Breast epithelium (tissue), 4 donors: Measurements from ENCODE around the gene ZNF341. TPM values are rescaled to one million over a fixed set of nuclear protein-coding genes. Genes with fewer than 3 reads are reported as not detected.

Source experiments
- DNase-seq, 2 donors: peaks; one replicate each; pipeline ENCODE4 v3.0.0-alpha.2; 2019; ENCODE audit warnings: low spot score in 2 of 2
- H3K27ac ChIP-seq, 2 donors: fragments of 200-600 bp; sonication (generic) in 1 of 2; one replicate each; pipeline ENCODE4 v1.5.1; 2016 to 2019; ENCODE audit warnings: mild to moderate bottlenecking in 1 of 2
- H3K27me3 ChIP-seq, 2 donors: fragments of 200-600 bp; sonication (generic) in 1 of 2; one replicate each; pipeline versions ENCODE4 v1.5.1 to v1.6.0; 2017 to 2019; ENCODE audit warnings: control low read depth in 1 of 2, mild to moderate bottlenecking in 1 of 2
- H3K36me3 ChIP-seq: fragments of 200-600 bp; one replicate; pipeline ENCODE4 v1.5.1; 2019
- H3K4me1 ChIP-seq, 2 donors: fragments of 200-600 bp; sonication (generic); one replicate each; pipeline ENCODE4 v1.5.1; 2016 to 2019; ENCODE audit warnings: control low read depth in 1 of 2
- H3K4me3 ChIP-seq, 3 donors: fragments of 200-600 bp; sonication (generic); 1 replicate in 2 of 3; 2 replicates in 1 of 3; pipeline ENCODE4 v1.5.1; 2016 to 2019; ENCODE audit warnings: mild to moderate bottlenecking in 3 of 3, moderate library complexity in 2 of 3
- H3K9me3 ChIP-seq, 2 donors: fragments of 200-600 bp; sonication (generic) in 1 of 2; one replicate each; pipeline ENCODE4 v1.5.1; 2016 to 2019; ENCODE audit warnings: control low read depth in 1 of 2
- CTCF ChIP-seq, 3 donors: fragments of 450-650 bp; IDR thresholded peaks; one replicate each; pipeline ENCODE4 v1.5.1; 2016 to 2017; ENCODE audit warnings: antibody characterized with exemption in 3 of 3, mild to moderate bottlenecking in 3 of 3, moderate library complexity in 3 of 3
- POLR2A ChIP-seq: fragments of 450-650 bp; IDR thresholded peaks from one replicate; pipeline ENCODE4 v1.6.1; 2016; ENCODE audit warnings: antibody characterized with exemption, mild to moderate bottlenecking, moderate library complexity
- POLR2AphosphoS5 ChIP-seq, 3 donors: sonication (generic); formaldehyde crosslinking; IDR thresholded peaks; one replicate each; pipeline ENCODE4 v1.6.1; 2017; ENCODE audit warnings: antibody characterized with exemption in 3 of 3
- intact Hi-C: fragments of 100-400 bp; cut with DNase I; formaldehyde crosslinking; loops from one replicate; pipeline ENCODE4 v1.15.1; 2023; ENCODE audit warnings: low total_unique reads
- total RNA-seq, 3 donors: library from RNA; depleted of rRNA; stranded (reverse); fragments of >200 nt; gene quantifications; one replicate each; pipeline ENCODE4 v1.1.0, GENCODE V29; 2016

ZNF341 gene
- 1 to 10 TPM; 1.8 to 3.3 (median 2.5) TPM for total RNA-seq

GRCh38 chr20:33731693-33732165 lies at the start of gene ZNF341:
ZNF341 (plus strand) TSS chr20:33731996; CDS start chr20:33732022, 26 bp downstream.
- Histone ChIP-seq H3K4me1 (peaks cover 0 to 11% of the 10 kb centered on the region in 2 donors), H3K27me3 (no peaks in the 10 kb centered on the region), H3K36me3 (no peaks in the 10 kb centered on the region), H3K4me3 (peak within 1 kb of the TSS; percentile 54 to 76 (median 72)), H3K27ac (peak within 1 kb of the TSS; percentile 92 to 94), H3K9me3 (peaks cover 7 to 8% of the 10 kb centered on the region in 2 donors)
- intact Hi-C loops: no loop called here
- peak; percentile 69 to 89 for DNase-seq
- TF ChIP-seq POLR2AphosphoS5 (IDR thresholded peaks at IDR 0.05): peak in 1 of 3 donors; percentile 41
- no peak for TF ChIP-seq POLR2A
- TF ChIP-seq CTCF (IDR thresholded peaks at IDR 0.05): peak; percentile 50 to 93 (median 82)

- Histone ChIP-seq H3K4me1 (peaks cover 6 to 8% of the 10 kb centered on the region in 2 donors), H3K9me3 (no peaks in the 10 kb centered on the region), H3K27me3 (no peaks in the 10 kb centered on the region), H3K36me3 (no peaks in the 10 kb centered on the region), H3K4me3 (no peak overlapping the region), H3K27ac (no peak overlapping the region)
- TF ChIP-seq POLR2AphosphoS5 (IDR thresholded peaks at IDR 0.05) (no peak), CTCF (IDR thresholded peaks at IDR 0.05) (no peak), POLR2A (no peak)
- intact Hi-C loops: no loop called here
- no peak for DNase-seq
These were observed 47.1 kb upstream of the ZNF341 start for GRCh38 chr20:33684533-33685327.

GRCh38 chr20:33685328-33686099 lies 46.3 kb upstream of the ZNF341 start:
- Histone ChIP-seq H3K9me3 (no peaks in the 10 kb centered on the region), H3K4me3 (peak overlapping the region; percentile 28 to 72 (median 48)), H3K4me1 (peaks cover 6 to 8% of the 10 kb centered on the region in 2 donors), H3K27me3 (no peaks in the 10 kb centered on the region), H3K27ac (peak overlapping the region in 1 of 2 donors; percentile 12), H3K36me3 (no peaks in the 10 kb centered on the region)
- intact Hi-C loops: no loop called here
- TF ChIP-seq POLR2AphosphoS5 (IDR thresholded peaks at IDR 0.05): no peak
- no peak for TF ChIP-seq POLR2A
- TF ChIP-seq CTCF (IDR thresholded peaks at IDR 0.05): no peak
- no peak for DNase-seq

GRCh38 chr20:33686100-33686983 lies 45.5 kb upstream of the ZNF341 start, which contains the start of gene E2F1:
E2F1 (minus strand) TSS chr20:33686385; CDS start chr20:33686264, 121 bp downstream.
- H3K4me1 ChIP-seq: peaks cover 6 to 8% of the 10 kb centered on the region in 2 donors
- no peaks in the 10 kb centered on the region for H3K9me3 ChIP-seq
- peak within 1 kb of the TSS; percentile 19 to 45 for H3K27ac ChIP-seq
- peak; percentile 94 to 95 for DNase-seq
- H3K27me3 ChIP-seq: no peaks in the 10 kb centered on the region
- intact Hi-C loops: no loop called here
- no peaks in the 10 kb centered on the region for H3K36me3 ChIP-seq
- TF ChIP-seq POLR2AphosphoS5 (IDR thresholded peaks at IDR 0.05) (no peak), CTCF (IDR thresholded peaks at IDR 0.05) (peak in 1 of 3 donors; percentile 22)
- peak within 1 kb of the TSS; percentile 28 to 72 (median 48) for H3K4me3 ChIP-seq
